Activated CD4-positive, CD25-positive, alpha-beta regulatory T cell (primary cell): ENCODE results near the gene ZNF180.
A peak's percentile ranks its signal among the peaks of the same experiment; 100 is the strongest.
"Not testable (repeated sequence)": the region's sequence is repeated elsewhere in the genome, so short reads cannot be mapped to it uniquely, and the experiment has no call there.

Source experiments
- DNase-seq, 4 experiments: peaks; one replicate each; lab custom pipeline; 2025; lab: John Stamatoyannopoulos, UW

ZNF180 gene

DNA sequence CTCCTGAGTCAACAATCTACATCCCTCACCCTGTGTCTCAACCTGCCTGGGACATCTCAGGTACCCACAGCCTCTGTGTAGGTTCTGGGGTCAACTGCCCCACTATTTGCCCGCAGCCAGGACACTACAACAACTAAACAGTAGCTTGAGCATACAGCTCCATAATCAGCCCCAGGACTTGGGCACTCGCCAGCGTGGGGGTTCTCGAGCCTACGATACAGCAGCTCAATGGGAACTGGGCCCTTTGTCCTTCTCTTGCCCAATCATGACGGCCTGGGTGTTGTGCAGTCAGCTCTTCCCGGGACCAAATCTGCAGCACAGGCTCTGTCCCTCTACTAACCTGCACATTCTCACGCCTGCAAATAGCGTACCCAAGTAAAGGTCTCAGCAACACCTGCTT is 1.3 kb downstream of the ZNF180 start:
- DNase-seq: no peak

DNA sequence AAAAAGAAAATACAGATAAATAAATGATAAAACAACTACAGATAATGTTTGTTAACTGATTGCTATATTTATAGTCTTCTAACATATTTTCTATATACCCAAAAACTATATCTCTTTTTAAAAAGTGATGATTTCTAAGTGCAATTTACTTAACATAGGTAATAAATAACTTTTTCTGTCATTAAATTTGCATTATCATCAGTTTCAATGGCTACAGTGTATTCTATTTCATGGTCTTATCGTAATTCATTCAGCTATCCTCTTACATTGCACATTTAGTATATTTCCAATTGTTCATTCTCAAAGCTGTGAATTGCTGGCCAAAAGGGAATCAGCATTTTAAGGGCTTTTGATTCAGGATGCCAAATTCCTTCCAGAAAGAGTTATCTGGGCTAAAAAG is 3.6 kb downstream of the ZNF180 start:
- DNase-seq: no peak

DNA sequence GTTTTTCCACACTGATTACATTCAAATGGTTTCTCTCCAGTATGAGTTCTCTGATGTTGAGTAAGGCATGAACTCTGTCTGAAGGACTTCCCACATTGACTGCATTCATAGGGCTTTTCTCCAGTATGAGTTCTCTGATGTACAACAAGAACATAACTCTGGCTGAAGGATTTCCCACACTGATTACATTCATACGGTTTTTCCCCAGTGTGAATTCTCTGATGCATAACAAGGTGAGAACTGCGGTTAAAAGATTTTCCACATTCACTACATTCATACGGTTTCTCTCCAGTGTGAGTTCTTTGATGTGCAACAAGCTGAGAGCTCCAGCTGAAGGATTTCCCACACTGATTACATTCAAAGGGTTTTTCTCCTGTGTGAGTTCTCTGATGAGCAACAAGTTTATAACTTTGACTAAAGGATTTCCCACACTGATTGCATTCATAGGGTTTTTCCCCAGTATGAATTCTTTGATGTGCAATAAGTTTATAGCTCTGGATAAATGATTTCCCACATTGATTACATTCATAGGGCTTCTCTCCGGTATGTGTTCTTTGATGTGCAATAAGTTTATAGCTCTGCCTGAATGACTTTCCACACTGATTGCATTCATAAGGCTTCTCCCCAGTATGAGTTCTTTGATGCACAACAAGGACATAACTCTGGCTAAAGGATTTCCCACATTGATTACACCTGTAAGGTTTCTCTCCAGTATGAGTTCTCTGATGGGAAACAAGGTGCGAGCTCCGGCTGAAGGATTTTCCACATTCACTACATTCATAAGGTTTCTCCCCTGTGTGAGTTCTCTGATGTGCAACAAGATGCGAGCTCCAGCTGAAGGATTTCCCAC is 23.5 kb downstream of the ZNF180 start:
- DNase-seq: no peak

DNA sequence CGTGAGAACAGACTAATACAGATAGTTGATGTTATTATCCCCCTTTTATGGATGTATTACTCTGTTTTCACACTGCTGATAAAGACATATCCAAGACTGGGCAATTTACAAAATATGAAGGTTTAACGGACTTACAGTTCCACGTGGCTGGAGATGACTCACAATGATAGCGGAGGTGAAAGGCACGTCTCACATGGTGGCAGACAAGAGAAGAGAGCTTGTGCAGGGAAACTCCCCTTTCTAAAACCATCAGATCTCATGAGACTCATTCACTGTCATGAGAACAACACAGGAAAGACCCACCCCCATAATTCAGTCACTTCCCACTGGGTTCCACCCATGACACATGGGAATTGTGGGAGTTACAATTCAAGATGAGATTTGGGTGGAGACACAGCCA is 31.6 kb downstream of the ZNF180 start:
- DNase-seq: not testable (repeated sequence)

DNA sequence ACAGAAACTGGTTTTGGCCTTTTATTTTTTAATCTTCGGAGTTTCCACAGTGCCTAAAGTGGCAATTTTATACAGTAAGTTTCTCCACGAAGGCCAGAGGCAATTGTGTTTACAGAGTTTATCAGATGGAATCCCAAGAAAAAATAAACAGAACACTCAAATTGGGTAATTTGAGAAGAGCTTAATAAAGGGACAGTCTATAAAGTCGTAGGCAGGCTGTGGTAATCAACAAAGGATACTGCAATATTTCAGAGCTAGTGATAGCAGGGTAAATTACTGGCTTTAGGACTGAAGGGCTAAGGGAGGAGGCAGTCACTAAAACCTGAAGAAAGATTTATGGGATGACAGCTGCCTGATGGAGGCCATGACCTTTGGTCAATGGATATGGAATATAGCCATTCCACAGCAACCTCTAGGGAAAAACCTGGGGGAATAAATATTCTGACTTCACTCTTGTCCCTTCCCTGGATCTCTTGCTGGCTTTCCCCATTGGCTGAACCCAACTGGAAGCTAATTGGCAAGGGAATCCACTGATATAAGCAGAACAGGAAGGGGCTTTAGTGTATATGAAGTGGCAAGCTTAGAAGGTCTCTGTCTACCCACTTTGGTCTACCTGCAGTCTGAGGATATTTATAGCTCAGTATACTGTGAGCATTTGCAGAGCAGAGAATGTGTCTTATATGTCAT is 37.6 kb downstream of the ZNF180 start:
- not testable (repeated sequence) for DNase-seq

DNA sequence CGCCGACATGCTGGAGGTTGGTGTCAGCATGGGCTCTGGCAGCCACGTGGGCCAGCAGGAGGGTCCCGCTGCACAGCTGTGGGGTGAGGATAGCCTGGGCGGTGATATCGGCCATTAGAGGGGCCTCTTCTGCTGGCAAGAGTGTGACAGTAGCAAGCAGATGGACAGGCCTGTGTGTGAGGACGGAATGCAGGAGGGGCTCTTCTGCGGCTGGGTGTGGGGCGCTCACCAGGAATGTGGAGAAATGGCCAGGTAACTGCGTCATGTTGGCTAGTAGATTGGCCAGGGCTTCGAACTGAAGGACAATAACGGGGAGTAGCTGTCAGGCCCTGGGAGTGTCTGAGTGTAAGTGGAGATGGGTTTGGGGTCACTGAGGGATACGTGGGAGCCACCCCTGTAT is 44.3 kb downstream of the ZNF180 start:
- peak in 1 of 4 experiments; percentile 9 for DNase-seq

DNA sequence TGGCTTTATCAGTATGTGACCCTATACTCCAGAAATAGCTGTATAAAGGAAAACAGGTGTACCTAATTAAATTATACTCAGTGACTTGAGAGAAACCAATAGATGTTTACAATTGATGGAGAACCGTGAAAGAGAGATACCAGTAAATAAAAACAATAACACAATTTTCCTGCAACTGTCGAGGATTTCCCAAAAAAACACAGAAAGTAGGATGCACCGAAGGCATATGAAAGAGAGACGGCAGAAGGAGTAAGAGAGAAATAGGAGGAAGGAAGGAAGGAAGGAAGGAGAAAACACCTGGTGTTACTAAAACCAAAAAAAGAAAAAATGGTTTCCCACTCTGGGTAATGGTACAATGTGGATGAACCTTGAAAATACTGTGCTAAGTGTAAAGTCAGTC is 45.2 kb downstream of the ZNF180 start:
- DNase-seq: no peak

DNA sequence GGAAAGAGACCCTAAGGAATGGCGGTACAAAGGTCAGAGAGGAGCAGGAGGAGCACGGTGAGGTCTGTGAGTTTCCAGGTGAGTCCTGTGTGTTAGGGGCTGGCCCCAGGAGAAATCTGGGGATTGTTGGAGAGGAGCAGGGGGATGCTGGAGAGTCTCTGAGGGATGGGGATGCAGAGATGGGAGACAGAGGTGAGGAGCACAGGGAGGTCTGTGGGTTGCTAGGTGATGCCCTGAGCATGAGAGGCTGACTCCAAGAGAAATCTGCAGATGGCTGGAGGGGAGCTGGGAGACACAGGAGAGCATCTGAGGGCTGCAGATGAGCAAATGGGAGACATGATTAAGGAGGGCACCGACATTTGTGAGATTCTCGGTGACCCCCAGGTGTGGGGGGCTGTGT is 48.0 kb downstream of the ZNF180 start:
- no peak for DNase-seq

DNA sequence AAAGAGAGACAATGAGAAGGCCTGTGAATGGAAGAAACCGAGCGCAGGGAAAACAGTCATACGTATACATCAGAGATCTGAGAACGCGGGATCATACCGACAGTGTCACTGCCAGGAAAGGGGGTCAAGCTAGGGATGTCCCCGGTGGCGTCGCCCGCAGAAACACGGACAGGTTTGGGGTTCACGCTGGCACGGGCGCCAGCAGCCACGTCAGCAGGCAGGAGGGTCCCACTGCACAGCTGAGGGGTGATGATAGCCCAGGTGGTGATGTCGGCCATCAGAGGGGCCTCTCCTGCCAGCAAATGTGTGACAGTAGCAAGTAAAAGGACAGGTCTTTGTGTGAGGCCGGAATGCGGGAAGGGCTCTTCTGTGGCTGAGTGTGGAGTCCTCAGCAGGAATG is 48.6 kb downstream of the ZNF180 start:
- no peak for DNase-seq

DNA sequence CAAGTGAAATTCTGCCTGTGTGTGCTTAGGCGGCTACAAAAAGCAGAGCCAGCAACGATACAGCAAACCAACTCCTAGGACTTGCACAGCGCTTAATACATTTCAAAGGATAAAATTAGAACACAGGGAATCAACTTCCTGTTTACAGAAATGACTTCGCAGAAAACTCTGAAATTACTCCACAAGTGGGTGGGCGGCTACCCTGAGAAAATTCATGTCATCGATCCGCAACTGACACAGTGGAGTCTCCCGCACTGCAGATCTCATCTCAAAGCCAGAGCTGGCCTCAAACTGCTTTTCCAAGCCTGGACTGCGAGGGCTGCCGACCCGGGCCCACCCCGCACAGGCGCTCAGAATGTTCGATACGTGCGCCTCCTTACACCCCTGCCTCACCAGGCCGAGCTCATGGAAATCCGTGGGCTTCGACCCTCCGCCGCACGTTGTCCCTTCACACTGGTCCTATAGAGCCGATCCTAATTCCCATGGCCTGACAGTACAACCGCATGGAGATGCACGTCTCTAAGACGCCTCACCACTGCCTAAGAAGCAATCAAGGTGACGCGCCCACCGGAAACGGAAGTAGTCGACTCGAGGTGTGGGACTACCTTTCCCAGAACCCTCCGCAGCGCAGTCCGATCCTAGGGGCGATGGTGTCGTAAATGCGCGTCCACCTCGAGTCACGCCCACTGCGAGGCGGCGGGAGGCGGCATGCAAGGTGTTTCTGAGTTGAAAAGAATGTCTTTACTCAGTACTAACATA is 52.2 kb downstream of the ZNF180 start, which contains the start of gene ZNF229:
TSS of gene ZNF229 (minus strand) at position 557 of the 759 bp plus-strand sequence. CDS start 5,625 bp downstream, outside the sequence.
- peak; percentile 7 to 56 (median 24) for DNase-seq

DNA sequence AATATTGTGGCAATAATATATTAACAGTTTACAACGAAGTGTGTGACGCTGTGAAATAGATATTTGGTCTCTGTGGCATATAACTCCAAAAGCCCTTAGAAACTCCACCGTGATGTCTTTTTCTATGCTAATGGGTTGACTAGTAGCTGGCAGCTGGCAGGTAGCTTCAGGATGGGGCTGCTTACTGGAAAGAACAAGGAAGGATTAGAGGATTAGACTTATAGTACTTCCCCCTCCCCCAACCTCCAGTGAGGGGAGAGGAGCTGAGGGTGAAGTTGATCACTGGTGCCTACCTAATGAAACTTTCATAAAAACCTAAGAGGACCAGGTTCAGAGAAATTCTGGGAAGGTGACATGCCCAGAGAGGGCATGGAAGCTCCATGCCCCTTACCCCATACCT is 61.9 kb downstream of the ZNF180 start:
- DNase-seq: no peak

DNA sequence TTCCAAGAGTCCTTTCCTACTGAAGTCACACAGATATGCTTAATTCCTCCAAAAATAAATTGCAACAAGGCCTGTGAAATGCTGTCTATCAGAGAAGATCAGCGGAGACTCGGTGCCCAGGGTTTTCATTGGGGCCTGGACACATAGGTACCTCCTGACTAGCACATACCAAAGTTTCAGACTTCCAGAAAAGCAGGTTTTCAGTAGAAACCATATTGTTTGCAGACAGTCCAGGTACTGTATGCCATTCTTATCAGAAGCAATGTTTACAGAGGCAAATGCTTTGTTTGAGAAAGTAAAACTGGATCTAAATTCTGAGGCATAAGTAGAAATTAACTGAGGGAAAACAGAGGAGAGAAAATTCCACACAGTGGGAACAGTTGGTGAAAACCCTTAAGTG is 64.9 kb downstream of the ZNF180 start:
- no peak for DNase-seq

DNA sequence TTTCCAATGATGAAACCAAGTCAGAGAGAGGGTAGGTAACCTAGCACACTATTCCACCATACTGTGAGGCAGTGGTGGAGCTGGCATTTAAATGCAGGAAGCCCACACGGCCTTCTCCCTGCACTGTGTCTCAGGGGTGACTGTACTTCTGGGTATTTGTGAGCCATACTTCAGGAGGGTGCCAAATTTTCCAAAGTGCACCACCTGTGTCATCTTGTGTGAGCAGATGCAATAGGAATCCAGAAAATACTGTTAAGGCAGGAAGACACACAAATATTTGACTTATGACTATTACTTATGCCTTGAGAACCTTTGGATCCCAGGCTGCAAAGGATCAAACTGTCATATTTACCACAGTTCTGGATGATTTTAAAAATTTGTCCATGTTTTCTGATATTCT is 69.4 kb downstream of the ZNF180 start:
- DNase-seq: no peak
